Tibial nerve (tissue), 4 donors: ENCODE data around the gene FAM13A.

Experiments
- CTCF ChIP-seq, 5 experiments: fragments of 200-600 bp in 3 of 5; fragments of 450-650 bp in 2 of 5; sonication (generic) in 3 of 5; IDR thresholded peaks; one replicate each; pipeline ENCODE4 v1.5.1; 2016 to 2019; ENCODE audit warnings: antibody characterized with exemption in 5 of 5, mild to moderate bottlenecking in 3 of 5, moderate library complexity in 2 of 5
- EP300 ChIP-seq, 2 donors: sonication (generic); formaldehyde crosslinking; IDR thresholded peaks; one replicate each; pipeline ENCODE4 v1.6.1; 2017; ENCODE audit warnings: antibody characterized with exemption in 2 of 2, mild to moderate bottlenecking in 1 of 2
- POLR2A ChIP-seq, 2 donors: fragments of 450-650 bp; IDR thresholded peaks; one replicate each; pipeline ENCODE4 v1.6.1; 2017; ENCODE audit warnings: antibody characterized with exemption in 2 of 2, mild to moderate bottlenecking in 2 of 2, moderate library complexity in 2 of 2

- TF ChIP-seq CTCF (IDR thresholded peaks at IDR 0.05), result no peak
- TF ChIP-seq POLR2A (IDR thresholded peaks at IDR 0.05), result no peak
- no peak for TF ChIP-seq EP300 (IDR thresholded peaks at IDR 0.05)
Observed at GRCh38 chr4:89056292-89056952, 563 bp downstream of the FAM13A start.
